Fibroblast of lung (primary cell): ENCODE data around the gene AFG3L2. TPM values are rescaled to one million over a fixed set of nuclear protein-coding genes. Genes with fewer than 3 reads are reported as not detected.

Source experiments
- DNase-seq, 2 donors: peaks; one replicate each; pipeline versions ENCODE4 v3.0.0 to v3.0.0-alpha.2; 2010; ENCODE audit warnings: low read depth in 2 of 2
- H2AFZ ChIP-seq: 2 replicates; pipeline ENCODE4 v1.5.1; 2012; ENCODE audit warnings: low read length, control low read depth, inconsistent platforms
- H3K27ac ChIP-seq: 2 replicates; pipeline ENCODE4 v1.5.1; 2011; ENCODE audit warnings: low read length, control low read depth; ENCODE audit not compliant: insufficient read depth
- H3K27me3 ChIP-seq: 2 replicates; pipeline ENCODE4 v1.5.1; 2011; ENCODE audit warnings: mild to moderate bottlenecking, low read length; ENCODE audit not compliant: control insufficient read depth, insufficient read depth
- H3K36me3 ChIP-seq: 2 replicates; pipeline ENCODE4 v1.5.1; 2011; ENCODE audit warnings: low read length; ENCODE audit not compliant: control insufficient read depth, insufficient read depth
- H3K4me1 ChIP-seq: 2 replicates; pipeline ENCODE4 v1.5.1; 2011; ENCODE audit warnings: low read length; ENCODE audit not compliant: control insufficient read depth, insufficient read depth; ENCODE audit errors: extremely low read depth
- H3K4me2 ChIP-seq: 2 replicates; pipeline ENCODE4 v1.5.1; 2011; ENCODE audit warnings: low read length, control low read depth; ENCODE audit not compliant: insufficient read depth; ENCODE audit errors: extremely low read depth
- H3K4me3 ChIP-seq, 4 experiments: fragments of 200-600 bp in 1 of 4; sonication (generic) in 1 of 4; replicated peaks in 1 of 4; 2 replicates each; pipeline ENCODE4 v1.5.1; 2011 to 2016; ENCODE audit warnings: low read length in 4 of 4, low read depth in 3 of 4, mild to moderate bottlenecking in 3 of 4, control low read depth in 2 of 4, inconsistent platforms in 1 of 4, mixed read lengths in 1 of 4; ENCODE audit not compliant: insufficient read depth in 1 of 4; ENCODE audit errors: control extremely low read depth in 1 of 4
- H3K79me2 ChIP-seq: 2 replicates; pipeline ENCODE4 v1.5.1; 2012; ENCODE audit warnings: mild to moderate bottlenecking, low read length, inconsistent platforms; ENCODE audit not compliant: control insufficient read depth, insufficient read depth
- H3K9ac ChIP-seq: 2 replicates; pipeline ENCODE4 v1.5.1; 2011; ENCODE audit warnings: mild to moderate bottlenecking, low read length, control low read depth; ENCODE audit not compliant: insufficient read depth
- H3K9me3 ChIP-seq: 2 replicates; pipeline ENCODE4 v1.5.1; 2012; ENCODE audit warnings: low read depth, low read length; ENCODE audit not compliant: control insufficient read depth, insufficient read depth
- H4K20me1 ChIP-seq: 2 replicates; pipeline ENCODE4 v1.5.1; 2011; ENCODE audit warnings: low read length; ENCODE audit not compliant: control insufficient read depth, insufficient read depth; ENCODE audit errors: extremely low read depth
- EZH2 ChIP-seq: IDR thresholded peaks from 2 replicates; pipeline ENCODE4 v1.5.1; 2012; ENCODE audit warnings: low read length, control low read depth, mild to moderate bottlenecking; ENCODE audit errors: missing control alignments
- polyA plus RNA-seq, 2 donors: library from polyadenylated mRNA; depleted of rRNA in 1 of 2; stranded (reverse) in 1 of 2; unstranded in 1 of 2; fragments of >200 nt; gene quantifications; 2 replicates each; pipeline ENCODE4 v1.2.1, GENCODE V29; 2011 to 2012; ENCODE audit warnings: missing spikeins in 1 of 2
- total RNA-seq: library from RNA; depleted of rRNA; stranded (reverse); fragments of >200 nt; gene quantifications from 2 replicates; pipeline ENCODE4 v1.2.1, GENCODE V29; 2014
- TF ChIP-seq, protein P1 (sequence below), 2 donors: IDR thresholded peaks in 1 of 2; conservative IDR thresholded peaks in 1 of 2; 1 replicate in 1 of 2; 2 replicates in 1 of 2; pipeline ENCODE4 v1.5.1; 2011 to 2012; ENCODE audit warnings: low read length in 2 of 2, control low read depth in 1 of 2, inconsistent platforms in 1 of 2, low read depth in 1 of 2, mild to moderate bottlenecking in 1 of 2

The AFG3L2 gene
- total and polyA plus RNA-seq, 2 donors (not counting 1 experiment from before 2014, with no cell fraction given), result 38.3 to 41.0 TPM

DNA sequence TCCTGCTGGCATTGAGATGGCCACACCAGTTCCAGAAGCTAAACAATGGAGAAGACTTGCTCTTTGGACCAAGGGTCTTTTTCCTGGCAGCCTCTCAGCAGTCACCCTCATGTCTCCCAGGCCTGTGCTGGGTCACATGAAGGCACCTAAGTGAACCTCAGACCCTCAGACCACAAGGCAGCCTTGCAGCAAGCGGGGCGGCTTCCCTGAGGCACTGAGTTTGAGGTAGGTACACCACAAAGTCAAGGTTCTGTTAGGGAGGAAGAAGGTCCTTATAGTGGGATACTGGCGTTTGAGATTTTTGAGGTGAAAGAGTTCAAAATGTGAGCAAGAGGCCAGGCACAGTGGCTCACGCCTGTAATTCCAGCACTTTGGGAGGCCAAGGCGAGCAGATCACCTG, 22.2 kb upstream of the AFG3L2 start:
- H3K9ac ChIP-seq, result no peak overlapping the region
- no peaks in the 10 kb centered on the region for H3K9me3 ChIP-seq
- H4K20me1 ChIP-seq, result no peaks in the 10 kb centered on the region
- peaks cover 5% of the 10 kb centered on the region for H3K4me1 ChIP-seq
- no peaks in the 10 kb centered on the region for H3K79me2 ChIP-seq
- H3K4me3 ChIP-seq, result no peak overlapping the region
- TF ChIP-seq, protein P1, sequence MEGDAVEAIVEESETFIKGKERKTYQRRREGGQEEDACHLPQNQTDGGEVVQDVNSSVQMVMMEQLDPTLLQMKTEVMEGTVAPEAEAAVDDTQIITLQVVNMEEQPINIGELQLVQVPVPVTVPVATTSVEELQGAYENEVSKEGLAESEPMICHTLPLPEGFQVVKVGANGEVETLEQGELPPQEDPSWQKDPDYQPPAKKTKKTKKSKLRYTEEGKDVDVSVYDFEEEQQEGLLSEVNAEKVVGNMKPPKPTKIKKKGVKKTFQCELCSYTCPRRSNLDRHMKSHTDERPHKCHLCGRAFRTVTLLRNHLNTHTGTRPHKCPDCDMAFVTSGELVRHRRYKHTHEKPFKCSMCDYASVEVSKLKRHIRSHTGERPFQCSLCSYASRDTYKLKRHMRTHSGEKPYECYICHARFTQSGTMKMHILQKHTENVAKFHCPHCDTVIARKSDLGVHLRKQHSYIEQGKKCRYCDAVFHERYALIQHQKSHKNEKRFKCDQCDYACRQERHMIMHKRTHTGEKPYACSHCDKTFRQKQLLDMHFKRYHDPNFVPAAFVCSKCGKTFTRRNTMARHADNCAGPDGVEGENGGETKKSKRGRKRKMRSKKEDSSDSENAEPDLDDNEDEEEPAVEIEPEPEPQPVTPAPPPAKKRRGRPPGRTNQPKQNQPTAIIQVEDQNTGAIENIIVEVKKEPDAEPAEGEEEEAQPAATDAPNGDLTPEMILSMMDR (conservative IDR thresholded peaks at IDR 0.05 in 1 of 2, IDR thresholded peaks at IDR 0.05 in 1 of 2; ENCODE audit: low read depth in 1 of 2, low read length in 2 of 2), result no peak
- TF ChIP-seq EZH2, result no peak
- DNase-seq, result no peak
- no peak overlapping the region for H3K27ac ChIP-seq
- H3K4me2 ChIP-seq, result no peak overlapping the region
- no peak overlapping the region for H2AFZ ChIP-seq
- no peaks in the 10 kb centered on the region for H3K36me3 ChIP-seq
- no peaks in the 10 kb centered on the region for H3K27me3 ChIP-seq

DNA sequence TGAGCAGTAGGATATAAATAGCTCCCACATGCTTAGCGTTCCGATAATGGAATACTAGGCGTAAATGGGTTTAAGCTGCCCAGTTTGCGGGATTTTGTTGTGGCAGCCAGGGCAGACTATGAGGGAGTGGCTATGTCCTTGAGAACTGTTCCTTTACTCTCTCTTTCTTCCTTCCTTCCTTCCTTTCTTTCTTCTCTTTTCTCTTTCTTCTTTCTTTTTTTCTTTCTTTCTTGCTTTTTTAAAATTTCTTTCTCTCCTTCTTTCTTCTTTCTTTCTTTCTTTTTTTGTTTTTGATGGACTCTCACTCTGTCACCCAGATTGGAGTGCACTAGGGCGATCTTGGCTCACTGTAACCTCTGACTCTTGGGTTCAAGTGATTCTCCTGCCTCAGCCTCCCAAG, 21.6 kb upstream of the AFG3L2 start:
- no peak overlapping the region for H3K4me2 ChIP-seq
- no peaks in the 10 kb centered on the region for H3K27me3 ChIP-seq
- peaks cover 3% of the 10 kb centered on the region for H3K4me1 ChIP-seq
- H3K79me2 ChIP-seq, result no peaks in the 10 kb centered on the region
- no peaks in the 10 kb centered on the region for H4K20me1 ChIP-seq
- H3K4me3 ChIP-seq, result no peak overlapping the region
- H2AFZ ChIP-seq, result no peak overlapping the region
- H3K9ac ChIP-seq, result no peak overlapping the region
- no peaks in the 10 kb centered on the region for H3K9me3 ChIP-seq
- H3K27ac ChIP-seq, result no peak overlapping the region
- H3K36me3 ChIP-seq, result no peaks in the 10 kb centered on the region
- no peak for DNase-seq
- TF ChIP-seq, protein P1 (conservative IDR thresholded peaks at IDR 0.05 in 1 of 2, IDR thresholded peaks at IDR 0.05 in 1 of 2; ENCODE audit: low read depth in 1 of 2, low read length in 2 of 2), result no peak
- TF ChIP-seq EZH2, result no peak

DNA sequence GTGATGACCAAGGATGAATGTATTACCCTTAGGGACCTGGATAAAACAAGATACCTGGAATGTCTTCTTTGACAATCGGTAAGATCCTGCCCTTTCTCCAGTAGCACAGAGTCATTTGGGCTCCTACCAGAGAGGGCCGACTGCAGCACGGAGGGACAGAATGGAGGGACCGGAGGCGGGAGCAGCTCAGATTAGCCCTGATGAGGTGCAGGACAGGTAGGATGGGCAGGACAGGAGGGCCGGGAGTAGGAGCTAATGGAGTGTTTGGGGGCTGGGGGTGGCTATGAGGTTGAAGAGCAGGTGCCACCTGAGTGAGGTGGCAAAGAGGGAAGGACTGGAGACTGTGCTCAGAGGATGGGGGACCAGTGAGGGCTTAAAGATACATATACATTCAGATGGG, 20.8 kb upstream of the AFG3L2 start:
- Histone ChIP-seq H3K9ac (no peak overlapping the region), H3K4me1 (no peaks in the 10 kb centered on the region)
- TF ChIP-seq EZH2, result no peak
- TF ChIP-seq, protein P1 (conservative IDR thresholded peaks at IDR 0.05 in 1 of 2, IDR thresholded peaks at IDR 0.05 in 1 of 2; ENCODE audit: low read depth in 1 of 2, low read length in 2 of 2), result no peak

More for the DNA sequence above, 20.8 kb upstream of the AFG3L2 start:
- Histone ChIP-seq H3K79me2 (no peaks in the 10 kb centered on the region), H3K4me3 (no peak overlapping the region), H3K9me3 (no peaks in the 10 kb centered on the region), H2AFZ (no peak overlapping the region), H4K20me1 (no peaks in the 10 kb centered on the region), H3K4me2 (no peak overlapping the region), H3K27ac (no peak overlapping the region), H3K27me3 (no peaks in the 10 kb centered on the region), H3K36me3 (no peaks in the 10 kb centered on the region)
- DNase-seq, result no peak
